Prostate gland (tissue), 2 donors: Measurements from ENCODE around the gene CD63.

Experiments used
- POLR2AphosphoS5 ChIP-seq: sonication (generic); formaldehyde crosslinking; IDR thresholded peaks from one replicate; pipeline ENCODE4 v1.6.1; 2017; ENCODE audit warnings: antibody characterized with exemption
- TF ChIP-seq, protein P1 (sequence below), 4 experiments: fragments of 200-600 bp in 2 of 4; fragments of 450-650 bp in 2 of 4; sonication (generic) in 2 of 4; IDR thresholded peaks; 1 replicate in 3 of 4; 2 replicates in 1 of 4; pipeline ENCODE4 v1.5.1; 2016 to 2019; ENCODE audit warnings: antibody characterized with exemption in 4 of 4, mild to moderate bottlenecking in 2 of 4, moderate library complexity in 2 of 4

- TF ChIP-seq POLR2AphosphoS5, result no peak
- TF ChIP-seq, protein P1, sequence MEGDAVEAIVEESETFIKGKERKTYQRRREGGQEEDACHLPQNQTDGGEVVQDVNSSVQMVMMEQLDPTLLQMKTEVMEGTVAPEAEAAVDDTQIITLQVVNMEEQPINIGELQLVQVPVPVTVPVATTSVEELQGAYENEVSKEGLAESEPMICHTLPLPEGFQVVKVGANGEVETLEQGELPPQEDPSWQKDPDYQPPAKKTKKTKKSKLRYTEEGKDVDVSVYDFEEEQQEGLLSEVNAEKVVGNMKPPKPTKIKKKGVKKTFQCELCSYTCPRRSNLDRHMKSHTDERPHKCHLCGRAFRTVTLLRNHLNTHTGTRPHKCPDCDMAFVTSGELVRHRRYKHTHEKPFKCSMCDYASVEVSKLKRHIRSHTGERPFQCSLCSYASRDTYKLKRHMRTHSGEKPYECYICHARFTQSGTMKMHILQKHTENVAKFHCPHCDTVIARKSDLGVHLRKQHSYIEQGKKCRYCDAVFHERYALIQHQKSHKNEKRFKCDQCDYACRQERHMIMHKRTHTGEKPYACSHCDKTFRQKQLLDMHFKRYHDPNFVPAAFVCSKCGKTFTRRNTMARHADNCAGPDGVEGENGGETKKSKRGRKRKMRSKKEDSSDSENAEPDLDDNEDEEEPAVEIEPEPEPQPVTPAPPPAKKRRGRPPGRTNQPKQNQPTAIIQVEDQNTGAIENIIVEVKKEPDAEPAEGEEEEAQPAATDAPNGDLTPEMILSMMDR (IDR thresholded peaks at IDR 0.05), result no peak
Observed at GRCh38 chr12:55734595-55734994, 5.8 kb upstream of the CD63 start.
